Karpas-422 (cell line): ENCODE results near the gene METAP1. TPM values are rescaled to one million over a fixed set of nuclear protein-coding genes. Genes with fewer than 3 reads are reported as not detected.
"Not testable (repeated sequence)": the region's sequence is repeated elsewhere in the genome, so short reads cannot be mapped to it uniquely, and the experiment has no call there.

ENCODE experiments used
- DNase-seq: peaks from one replicate; pipeline ENCODE4 v3.0.0-alpha.2; 2015
- H2AFZ ChIP-seq: fragments of 200-600 bp; sonication (generic); 2 replicates; pipeline ENCODE4 v1.6.1; 2014; ENCODE audit warnings: antibody characterized with exemption, low read length, mixed read lengths
- H3K27ac ChIP-seq: fragments of 200-600 bp; sonication (generic); 2 replicates; pipeline ENCODE4 v1.5.1; 2014; ENCODE audit warnings: mild to moderate bottlenecking, low read length, moderate library complexity
- H3K27me3 ChIP-seq: fragments of 200-600 bp; sonication (generic); 2 replicates; pipeline ENCODE4 v1.6.1; 2014; ENCODE audit warnings: low read length, mixed read lengths
- H3K36me3 ChIP-seq: fragments of 200-600 bp; sonication (generic); 2 replicates; pipeline ENCODE4 v1.6.1; 2014; ENCODE audit warnings: low read length, mixed read lengths; ENCODE audit not compliant: insufficient read depth
- H3K4me1 ChIP-seq: fragments of 200-600 bp; sonication (generic); 2 replicates; pipeline ENCODE4 v1.6.1; 2014; ENCODE audit warnings: mild to moderate bottlenecking, low read length, mixed read lengths
- H3K4me2 ChIP-seq: fragments of 200-600 bp; sonication (generic); 2 replicates; pipeline ENCODE4 v1.6.1; 2014; ENCODE audit warnings: low read length, low read depth, mild to moderate bottlenecking; ENCODE audit not compliant: poor library complexity, severe bottlenecking
- H3K4me3 ChIP-seq: fragments of 200-600 bp; sonication (generic); 2 replicates; pipeline ENCODE4 v1.5.1; 2014; ENCODE audit warnings: mild to moderate bottlenecking, antibody characterized with exemption, low read length, mixed read lengths
- H3K79me2 ChIP-seq: fragments of 200-600 bp; sonication (generic); 2 replicates; pipeline ENCODE4 v1.6.1; 2014; ENCODE audit warnings: mild to moderate bottlenecking, low read length, mixed read lengths
- H3K9ac ChIP-seq: fragments of 200-600 bp; sonication (generic); 2 replicates; pipeline ENCODE4 v1.6.0; 2014; ENCODE audit warnings: low read length
- H3K9me2 ChIP-seq: fragments of 200-600 bp; sonication (generic), shearing (Covaris generic); replicated peaks from 2 replicates; pipeline ENCODE4 v1.6.0; 2014; ENCODE audit warnings: mild to moderate bottlenecking, low read length, moderate library complexity; ENCODE audit not compliant: insufficient read depth
- H3K9me3 ChIP-seq: fragments of 300-700, 200-600 bp; sonication (generic); 2 replicates; pipeline ENCODE4 v1.6.1; 2014; ENCODE audit warnings: low read length, mixed read lengths
- H4K20me1 ChIP-seq: fragments of 200-600 bp; sonication (generic); 2 replicates; pipeline ENCODE4 v1.6.1; 2014; ENCODE audit warnings: mild to moderate bottlenecking, antibody characterized with exemption, low read length, low read depth; ENCODE audit not compliant: insufficient read depth
- total RNA-seq: library from RNA; depleted of rRNA; stranded (reverse); fragments of >200 nt; shearing (Covaris generic); gene quantifications from 2 replicates; pipeline ENCODE4 v1.2.3, GENCODE V29; 2014; ENCODE audit warnings: low replicate concordance

Gene METAP1
- total RNA-seq, 1 experiment from 2014 or later: 95.4 TPM

- Histone ChIP-seq H3K27me3 (no peaks in the 10 kb centered on the region), H3K4me3 (no peak overlapping the region), H3K79me2 (peaks cover 51% of the 10 kb centered on the region), H3K27ac (no peak overlapping the region), H3K4me1 (peaks cover 2% of the 10 kb centered on the region), H3K9me2 (no peaks in the 10 kb centered on the region), H2AFZ (no peak overlapping the region), H3K4me2 (no peak overlapping the region), H3K9ac (no peak overlapping the region), H3K36me3 (peaks cover 51% of the 10 kb centered on the region; the same call in 1 of the 2 replicates), H3K9me3 (no peaks in the 10 kb centered on the region), H4K20me1 (no peaks in the 10 kb centered on the region)
- DNase-seq: no peak
Observed at GRCh38 chr4:99082192-99082591, 86.7 kb downstream of the METAP1 start.

- H3K9me2 ChIP-seq: no peaks in the 10 kb centered on the region
- H3K4me1 ChIP-seq: peaks cover 14% of the 10 kb centered on the region
- H3K27me3 ChIP-seq: no peaks in the 10 kb centered on the region
- no peak overlapping the region for H3K4me3 ChIP-seq
- peaks cover 58% of the 10 kb centered on the region for H3K79me2 ChIP-seq
- no peak overlapping the region for H3K27ac ChIP-seq
- H3K4me2 ChIP-seq: no peak overlapping the region
- H3K9me3 ChIP-seq: no peaks in the 10 kb centered on the region
- H3K36me3 ChIP-seq: peaks cover 37% of the 10 kb centered on the region; the same call in 1 of the 2 replicates
- no peaks in the 10 kb centered on the region for H4K20me1 ChIP-seq
- H3K9ac ChIP-seq: no peak overlapping the region
- no peak overlapping the region for H2AFZ ChIP-seq
- DNase-seq: no peak
Observed at GRCh38 chr4:99084595-99084994, 89.1 kb downstream of the METAP1 start.

- H3K79me2 ChIP-seq: peaks cover 52% of the 10 kb centered on the region
- H2AFZ ChIP-seq: peak overlapping the region; percentile 82; the same call in 1 of the 2 replicates
- peak; percentile 57 for DNase-seq
- H3K9me2 ChIP-seq: no peaks in the 10 kb centered on the region
- H3K9me3 ChIP-seq: no peaks in the 10 kb centered on the region
- H3K27me3 ChIP-seq: no peaks in the 10 kb centered on the region
- H3K4me3 ChIP-seq: peak overlapping the region; percentile 85
- H3K4me2 ChIP-seq: peak overlapping the region; percentile 90
- peaks cover 17% of the 10 kb centered on the region; the same call in 1 of the 2 replicates for H3K36me3 ChIP-seq
- H3K27ac ChIP-seq: no peak overlapping the region
- H4K20me1 ChIP-seq: no peaks in the 10 kb centered on the region
- H3K4me1 ChIP-seq: peaks cover 19% of the 10 kb centered on the region
- H3K9ac ChIP-seq: peak overlapping the region; percentile 94
Observed at GRCh38 chr4:99088023-99088449, 92.5 kb downstream of the METAP1 start.

DNA sequence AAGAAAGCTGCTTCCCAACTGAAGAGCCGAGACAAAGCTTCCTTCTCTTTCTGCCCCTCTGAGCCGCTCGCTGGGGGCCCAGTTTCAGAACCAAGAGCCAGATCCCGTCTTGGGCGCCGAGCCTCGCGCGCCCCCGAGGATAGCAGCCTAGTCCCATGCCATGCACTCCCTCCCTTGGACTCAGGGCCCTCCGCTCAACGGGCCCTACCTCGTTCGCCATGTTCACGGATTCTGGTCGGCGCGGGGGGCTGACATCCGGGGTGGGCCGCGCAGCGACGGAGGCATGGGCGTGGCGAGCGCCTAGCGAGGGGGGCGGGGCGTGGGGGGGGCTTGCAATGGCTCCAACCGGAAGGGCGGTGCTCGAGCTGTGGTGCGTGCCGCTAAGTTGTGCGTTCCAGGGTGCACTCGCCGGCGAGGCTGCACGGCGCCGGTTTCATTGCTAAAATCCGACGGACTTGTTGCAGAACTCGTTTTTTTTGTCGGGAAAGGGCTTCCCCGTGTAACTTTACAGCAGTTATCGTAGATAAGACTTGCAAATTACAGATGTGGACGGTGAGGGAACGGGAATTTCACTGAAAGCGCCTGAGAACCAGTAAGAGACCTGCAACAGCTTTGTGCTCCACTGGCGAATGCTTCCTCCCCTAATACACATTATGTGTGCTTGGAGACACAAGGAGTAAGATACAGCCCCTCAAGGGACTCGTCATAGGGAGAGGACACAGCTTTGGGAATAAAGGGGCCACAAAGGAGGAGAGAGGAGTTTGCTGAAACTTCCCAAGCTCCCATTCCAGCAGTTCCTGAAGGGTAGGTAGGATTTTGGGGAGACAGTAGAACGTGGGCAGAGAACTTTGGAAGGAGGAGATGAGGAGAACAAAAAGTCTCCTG lies 93.2 kb downstream of the METAP1 start, which contains the start of gene ADH5:
TSS of gene ADH5 (minus strand) at position 308 of the 885 bp plus-strand sequence. CDS start at position 220, 88 bp downstream.
- peaks cover 16% of the 10 kb centered on the region; the same call in 1 of the 2 replicates for H3K36me3 ChIP-seq
- peaks cover 19% of the 10 kb centered on the region for H3K4me1 ChIP-seq
- H3K9ac ChIP-seq: peak within 1 kb of the TSS; percentile 94
- peaks cover 50% of the 10 kb centered on the region for H3K79me2 ChIP-seq
- H3K4me3 ChIP-seq: peak within 1 kb of the TSS; percentile 85
- H3K4me2 ChIP-seq: peak within 1 kb of the TSS; percentile 90
- H3K9me3 ChIP-seq: no peaks in the 10 kb centered on the region
- peak within 1 kb of the TSS; percentile 59 for H3K27ac ChIP-seq
- H4K20me1 ChIP-seq: no peaks in the 10 kb centered on the region
- peak within 1 kb of the TSS; percentile 96 for H2AFZ ChIP-seq
- H3K27me3 ChIP-seq: no peaks in the 10 kb centered on the region
- H3K9me2 ChIP-seq: no peaks in the 10 kb centered on the region
- peak; percentile 96 for DNase-seq

DNA sequence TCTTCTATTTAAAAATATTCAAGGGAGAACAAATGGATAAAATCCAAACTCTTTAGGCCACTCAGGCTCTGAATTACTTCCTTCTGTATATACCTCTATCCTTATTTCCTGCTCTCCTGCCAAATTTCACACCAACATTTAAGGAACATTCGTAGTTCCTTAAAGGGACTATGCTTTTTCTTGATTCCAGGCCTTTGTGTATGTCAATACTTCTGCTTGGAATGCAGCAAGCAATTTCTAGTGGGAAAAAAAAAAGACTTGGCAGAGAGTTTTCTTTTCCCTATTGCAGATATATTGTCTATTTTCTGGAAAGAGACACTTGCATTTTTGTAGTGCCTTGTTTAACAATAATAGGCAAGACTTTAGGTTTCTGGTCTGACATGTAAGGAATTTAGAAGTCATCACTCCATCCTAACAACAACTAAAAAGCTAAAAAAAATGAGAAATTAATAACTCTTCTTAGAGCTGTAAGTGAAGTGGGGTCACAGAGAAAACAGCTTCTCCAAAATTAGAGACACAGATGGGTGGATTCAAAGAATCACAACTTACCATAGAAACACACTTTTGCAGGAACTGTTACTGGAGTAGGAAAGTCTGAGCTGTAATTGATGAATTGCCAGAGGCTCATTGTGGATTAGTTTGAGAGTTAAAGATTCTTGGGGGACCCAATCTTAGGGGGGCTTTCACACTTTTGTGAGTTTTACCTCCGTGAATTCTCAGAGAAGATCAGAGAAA lies 95.1 kb downstream of the METAP1 start:
- DNase-seq: no peak
- H3K36me3 ChIP-seq: no peaks in the 10 kb centered on the region
- H3K9me3 ChIP-seq: no peaks in the 10 kb centered on the region
- H3K4me2 ChIP-seq: no peak overlapping the region
- H3K4me1 ChIP-seq: peaks cover 19% of the 10 kb centered on the region
- no peak overlapping the region for H3K27ac ChIP-seq
- H3K27me3 ChIP-seq: no peaks in the 10 kb centered on the region
- no peak overlapping the region for H3K9ac ChIP-seq
- no peaks in the 10 kb centered on the region for H3K9me2 ChIP-seq
- H4K20me1 ChIP-seq: no peaks in the 10 kb centered on the region
- no peak overlapping the region for H2AFZ ChIP-seq
- peaks cover 31% of the 10 kb centered on the region for H3K79me2 ChIP-seq
- no peak overlapping the region for H3K4me3 ChIP-seq

GRCh38 chr4:99091216-99091575 lies 95.7 kb downstream of the METAP1 start:
- Histone ChIP-seq H3K36me3 (no peaks in the 10 kb centered on the region), H3K4me3 (no peak overlapping the region), H4K20me1 (no peaks in the 10 kb centered on the region), H3K79me2 (peaks cover 26% of the 10 kb centered on the region), H2AFZ (no peak overlapping the region), H3K4me2 (no peak overlapping the region), H3K27me3 (no peaks in the 10 kb centered on the region), H3K27ac (no peak overlapping the region), H3K9me2 (no peaks in the 10 kb centered on the region), H3K9me3 (no peaks in the 10 kb centered on the region), H3K9ac (no peak overlapping the region), H3K4me1 (peaks cover 19% of the 10 kb centered on the region)
- DNase-seq: no peak

GRCh38 chr4:99091841-99092240 lies 96.3 kb downstream of the METAP1 start:
- H3K27me3 ChIP-seq, H3K9ac ChIP-seq, H3K27ac ChIP-seq, H4K20me1 ChIP-seq, DNase-seq, H3K9me2 ChIP-seq, H2AFZ ChIP-seq, H3K9me3 ChIP-seq, H3K4me2 ChIP-seq, H3K36me3 ChIP-seq, H3K4me3 ChIP-seq: not testable (repeated sequence)
- Histone ChIP-seq H3K4me1 (peaks cover 19% of the 10 kb centered on the region), H3K79me2 (peaks cover 19% of the 10 kb centered on the region)

DNA sequence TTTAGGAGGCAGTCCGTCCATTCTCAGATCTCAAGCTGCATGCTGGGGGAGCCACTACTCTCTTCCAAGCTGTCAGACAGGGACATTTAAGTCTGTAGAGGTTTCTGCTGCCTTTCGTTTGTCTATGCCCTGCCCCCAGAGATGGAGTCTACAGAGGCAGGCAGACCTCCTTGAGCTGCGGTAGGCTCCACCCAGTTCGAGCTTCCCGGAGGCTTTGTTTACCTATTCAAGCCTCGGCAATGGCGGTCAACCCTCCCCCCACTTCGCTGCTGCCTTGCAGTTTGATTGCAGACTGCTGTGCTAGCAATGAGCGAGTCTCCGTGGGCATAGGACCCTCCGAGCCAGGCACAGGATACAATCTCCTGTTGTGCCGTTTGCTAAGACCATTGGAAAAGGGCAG lies 103.8 kb downstream of the METAP1 start:
- Histone ChIP-seq H4K20me1 (no peaks in the 10 kb centered on the region), H3K27ac (no peak overlapping the region), H3K9me3 (no peaks in the 10 kb centered on the region), H3K4me1 (no peaks in the 10 kb centered on the region), H3K4me3 (no peak overlapping the region), H3K36me3 (no peaks in the 10 kb centered on the region), H3K27me3 (no peaks in the 10 kb centered on the region), H3K4me2 (no peak overlapping the region), H2AFZ (no peak overlapping the region), H3K9ac (no peak overlapping the region), H3K9me2 (no peaks in the 10 kb centered on the region), H3K79me2 (no peaks in the 10 kb centered on the region)
- DNase-seq: no peak
